Esophagus muscularis mucosa (tissue), 3 donors: ENCODE measurements around the gene NALCN.

Experiments
- CTCF ChIP-seq, 3 experiments: fragments of 200-600 bp in 2 of 3; fragments of 450-650 bp in 1 of 3; sonication (generic) in 2 of 3; IDR thresholded peaks; one replicate each; pipeline ENCODE4 v1.5.1; 2017 to 2019; ENCODE audit warnings: antibody characterized with exemption in 3 of 3, mild to moderate bottlenecking in 2 of 3, moderate library complexity in 1 of 3
- POLR2A ChIP-seq: fragments of 450-650 bp; IDR thresholded peaks from one replicate; pipeline ENCODE4 v1.6.1; 2017; ENCODE audit warnings: antibody characterized with exemption, moderate library complexity, mild to moderate bottlenecking, low read depth
- POLR2AphosphoS5 ChIP-seq, 2 donors: sonication (generic); formaldehyde crosslinking; IDR thresholded peaks; one replicate each; pipeline ENCODE4 v1.6.1; 2017; ENCODE audit warnings: antibody characterized with exemption in 2 of 2

GRCh38 chr13:101058841-101059240 lies 357.5 kb downstream of the NALCN start:
- TF ChIP-seq CTCF (IDR thresholded peaks at IDR 0.05): no peak
- TF ChIP-seq POLR2A: no peak
- TF ChIP-seq POLR2AphosphoS5 (IDR thresholded peaks at IDR 0.05): no peak
